ENCODE measurements around the gene CGA. TPM values are rescaled to one million over a fixed set of nuclear protein-coding genes. Genes with fewer than 3 reads are reported as not detected.

Gene CGA
- total RNA-seq, 1 experiment from 2014 or later, result not detected

Other genes starting within 250 kb of the CGA start
- gene HTR1E, start 157.6 kb downstream of the CGA start, total RNA-seq (2014; rRNA removed; shearing (Covaris generic)), result not detected in 2 replicates
- gene ZNF292, start 60.5 kb upstream of the CGA start, total RNA-seq (2014; rRNA removed; shearing (Covaris generic)), result 6.9 and 13.5 TPM in 2 replicates
- gene SMIM8, start 227.5 kb upstream of the CGA start, total RNA-seq (2014; rRNA removed; shearing (Covaris generic)), result 9.0 TPM in 2 replicates
- gene GJB7, start 234.2 kb upstream of the CGA start, total RNA-seq (2014; rRNA removed; shearing (Covaris generic)), result not detected in 2 replicates
- gene C6orf163, start 249.7 kb upstream of the CGA start, total RNA-seq (2014; rRNA removed; shearing (Covaris generic)), result 0.34 and 0.80 TPM in 2 replicates

Data from G401 (cell line).